GM18909 (cell line): ENCODE data around the gene CDH15.

Experiments
- ATAC-seq: cut with Tn5 transposase; IDR thresholded peaks from one replicate; pipeline ENCODE4 v1.9.1; 2021; ENCODE audit warnings: mild to moderate bottlenecking; ENCODE audit not compliant: unreplicated experiment, poor library complexity

CDH15 gene

DNA sequence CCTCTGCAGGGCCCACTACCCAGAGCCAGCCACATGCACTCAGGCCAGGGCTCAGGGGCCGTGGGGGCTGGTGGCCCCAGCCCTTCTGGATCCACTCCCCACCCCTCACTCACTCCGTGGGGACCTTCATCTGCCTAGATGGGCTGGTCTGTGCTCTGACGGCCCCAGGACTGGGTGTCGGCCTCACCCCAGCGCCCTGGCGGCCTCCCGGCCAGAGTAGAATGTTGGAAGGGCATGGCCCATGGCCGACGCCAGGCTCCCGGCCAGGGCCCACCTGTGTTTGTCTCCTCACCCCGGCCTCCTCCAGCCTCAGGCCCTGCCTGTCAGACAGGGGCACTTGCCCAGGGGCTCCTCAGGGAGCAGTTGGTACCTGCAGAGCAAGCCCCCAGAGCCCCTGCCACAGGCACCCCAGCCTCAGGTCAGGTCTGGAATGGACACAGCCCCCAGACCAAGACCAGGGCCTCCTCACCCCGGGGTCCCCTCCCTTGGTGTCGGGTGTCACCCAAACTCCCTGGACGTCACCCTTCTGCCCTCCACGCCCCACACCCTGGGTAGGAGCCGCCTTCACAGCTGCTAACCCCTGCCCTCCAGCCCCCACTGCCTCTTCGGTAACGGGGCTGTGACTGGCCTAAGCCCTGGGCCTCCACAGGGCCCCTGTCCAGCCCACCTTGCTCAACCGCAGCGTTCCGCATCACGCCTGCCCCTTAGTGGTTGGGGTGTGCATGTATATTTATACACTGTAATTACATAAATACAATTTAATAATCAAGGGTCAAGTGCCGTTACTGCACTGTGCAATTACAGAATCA is 3.0 kb upstream of the CDH15 start:
- ATAC-seq = no peak

DNA sequence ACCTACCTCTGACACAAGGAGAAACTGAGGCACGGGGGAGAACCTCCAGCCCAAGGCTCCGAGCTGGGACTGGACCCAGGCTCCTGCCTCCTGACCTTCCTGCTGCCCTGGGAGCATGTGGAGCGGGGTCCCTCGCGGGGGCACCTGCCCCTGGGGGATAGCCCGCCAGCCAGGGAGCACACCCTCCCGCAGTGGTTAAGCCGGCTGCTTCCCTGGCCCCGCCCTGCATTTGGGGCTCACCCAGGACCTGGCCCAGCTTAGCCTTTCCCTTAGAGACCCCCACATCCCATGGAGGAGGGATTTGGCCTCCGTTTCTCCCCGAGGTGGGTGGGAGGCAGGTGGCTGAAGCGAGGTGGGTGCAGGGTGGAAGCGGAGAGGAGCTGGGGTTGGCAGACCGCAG is 1.8 kb upstream of the CDH15 start:
- ATAC-seq = no peak

DNA sequence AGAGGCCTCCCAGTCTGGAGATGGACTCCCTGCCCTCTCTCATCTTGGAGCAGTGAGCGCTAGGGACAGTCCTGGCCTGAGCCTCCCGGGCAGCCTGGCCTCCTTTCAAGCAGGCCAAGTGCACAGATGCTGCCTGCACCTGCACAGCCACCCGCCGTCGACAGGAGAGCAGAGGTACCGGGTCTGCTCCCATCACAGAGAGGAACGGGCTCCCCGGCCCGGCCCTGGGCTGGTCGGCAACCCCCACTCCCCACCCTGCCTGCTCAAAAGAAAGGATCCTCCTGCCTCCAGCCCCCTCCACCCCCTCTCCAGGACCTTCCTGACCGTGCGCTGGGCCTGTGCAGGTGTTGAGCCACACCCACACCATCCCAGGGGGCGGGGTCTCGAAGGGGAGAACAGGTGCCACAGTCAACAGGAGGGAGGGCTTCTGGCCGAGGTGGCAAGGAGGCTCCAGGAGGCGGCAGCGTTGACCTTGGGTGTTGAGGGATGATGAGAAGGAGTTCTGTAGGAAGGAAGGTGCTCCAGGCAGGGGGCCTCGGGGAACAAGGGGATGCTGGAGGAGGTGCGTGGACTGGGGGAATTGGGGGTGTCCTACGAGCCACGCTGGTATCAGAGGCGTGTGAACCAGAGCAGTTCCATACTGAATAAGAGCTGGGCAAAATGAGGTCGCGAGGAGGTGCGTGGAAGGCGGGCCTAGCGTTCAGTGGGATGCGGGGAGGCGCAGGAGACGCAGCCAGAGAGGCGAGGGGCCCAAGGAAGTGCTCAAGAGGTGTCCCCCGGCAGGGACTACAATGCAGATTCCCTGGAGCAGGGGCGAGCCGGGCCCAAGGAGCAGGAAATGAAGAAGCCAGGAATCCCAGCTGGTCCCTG is 967 bp upstream of the CDH15 start:
- no peak for ATAC-seq

DNA sequence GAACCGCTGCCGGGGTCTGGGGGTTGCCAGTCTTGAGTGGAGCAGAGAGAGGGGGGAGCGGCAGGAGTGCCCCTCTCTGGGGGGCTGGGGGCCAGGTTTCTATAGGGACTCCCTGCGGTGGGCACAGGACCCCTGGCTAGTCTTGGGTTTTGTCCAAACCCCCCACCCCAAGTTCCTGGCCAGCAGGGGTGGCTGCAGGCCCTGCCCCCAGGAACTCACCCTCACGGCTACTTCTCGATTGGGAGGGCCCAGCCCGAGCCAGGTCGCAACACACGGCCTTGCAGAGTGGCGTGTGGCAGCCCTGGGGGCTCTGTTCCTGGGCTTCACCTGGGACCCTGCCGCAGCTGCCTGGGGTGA is 601 bp downstream of the CDH15 start:
- no peak for ATAC-seq

DNA sequence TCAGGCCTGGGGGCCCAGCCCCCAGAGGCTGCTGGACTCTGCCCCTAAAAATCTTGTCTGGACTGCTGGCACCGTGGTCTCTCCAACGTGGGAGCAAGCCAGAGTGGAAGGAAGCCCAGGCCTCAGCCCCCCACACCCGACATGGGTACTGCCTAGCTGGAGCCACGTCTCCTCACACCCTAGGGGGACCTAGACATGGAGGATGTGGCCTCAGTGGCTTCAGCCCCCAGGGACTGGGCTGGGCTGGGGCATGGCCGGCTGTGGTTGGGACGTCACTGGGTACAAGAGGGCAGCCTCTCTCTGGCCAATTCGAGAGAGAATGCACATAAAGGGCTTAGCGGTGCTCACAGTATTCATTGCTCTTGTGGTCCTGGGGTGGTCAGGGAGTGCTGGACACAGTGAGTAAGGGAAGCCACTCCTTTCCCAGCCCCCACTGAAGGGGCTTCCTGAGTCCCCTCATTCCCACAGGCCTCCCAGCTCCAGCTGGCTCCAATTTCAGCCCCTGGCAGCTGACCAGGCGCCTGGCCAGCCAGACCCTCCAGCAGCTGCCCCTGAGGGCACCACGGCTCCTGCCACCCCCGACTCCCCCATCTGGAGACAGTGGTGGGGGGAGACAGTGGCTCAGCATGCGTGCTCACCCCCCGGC is 1.1 kb downstream of the CDH15 start:
- no peak for ATAC-seq

DNA sequence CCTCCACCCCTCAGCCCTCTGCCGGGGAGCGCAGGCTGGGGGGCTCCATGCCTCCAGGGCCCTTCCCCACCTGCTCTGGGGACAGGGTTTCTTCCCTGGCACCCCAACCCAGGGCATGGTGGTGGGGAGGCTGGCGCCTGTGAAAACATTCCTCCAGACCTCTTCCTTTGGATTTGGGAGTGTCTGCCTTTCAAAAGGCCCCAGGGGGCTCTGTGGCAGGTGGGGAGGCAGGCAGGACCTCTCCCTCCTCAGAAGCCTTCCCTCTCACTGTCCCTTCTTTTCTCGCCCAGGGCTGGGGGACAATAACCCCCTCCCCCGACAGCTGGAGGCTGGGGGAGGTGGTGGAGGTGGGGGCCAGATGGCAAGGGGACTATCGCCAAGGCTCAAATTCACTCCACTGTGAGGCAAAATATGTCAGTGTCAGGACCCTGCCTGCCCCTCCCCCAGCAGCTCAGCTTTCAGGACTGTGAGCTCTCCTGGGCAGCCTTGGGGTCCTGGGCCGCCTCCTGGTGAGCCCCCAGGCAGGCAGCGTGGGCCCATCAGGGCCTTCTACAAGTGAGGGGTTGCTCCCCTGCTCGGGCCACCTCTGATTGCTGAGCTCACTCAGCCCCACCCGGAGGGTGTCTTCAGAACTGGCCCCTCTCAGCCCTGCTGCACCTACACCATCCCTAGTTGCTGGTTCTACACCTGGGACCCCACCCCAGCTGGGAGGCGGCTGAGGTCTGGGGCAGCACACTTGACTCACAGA is 1.8 kb downstream of the CDH15 start:
- no peak for ATAC-seq

DNA sequence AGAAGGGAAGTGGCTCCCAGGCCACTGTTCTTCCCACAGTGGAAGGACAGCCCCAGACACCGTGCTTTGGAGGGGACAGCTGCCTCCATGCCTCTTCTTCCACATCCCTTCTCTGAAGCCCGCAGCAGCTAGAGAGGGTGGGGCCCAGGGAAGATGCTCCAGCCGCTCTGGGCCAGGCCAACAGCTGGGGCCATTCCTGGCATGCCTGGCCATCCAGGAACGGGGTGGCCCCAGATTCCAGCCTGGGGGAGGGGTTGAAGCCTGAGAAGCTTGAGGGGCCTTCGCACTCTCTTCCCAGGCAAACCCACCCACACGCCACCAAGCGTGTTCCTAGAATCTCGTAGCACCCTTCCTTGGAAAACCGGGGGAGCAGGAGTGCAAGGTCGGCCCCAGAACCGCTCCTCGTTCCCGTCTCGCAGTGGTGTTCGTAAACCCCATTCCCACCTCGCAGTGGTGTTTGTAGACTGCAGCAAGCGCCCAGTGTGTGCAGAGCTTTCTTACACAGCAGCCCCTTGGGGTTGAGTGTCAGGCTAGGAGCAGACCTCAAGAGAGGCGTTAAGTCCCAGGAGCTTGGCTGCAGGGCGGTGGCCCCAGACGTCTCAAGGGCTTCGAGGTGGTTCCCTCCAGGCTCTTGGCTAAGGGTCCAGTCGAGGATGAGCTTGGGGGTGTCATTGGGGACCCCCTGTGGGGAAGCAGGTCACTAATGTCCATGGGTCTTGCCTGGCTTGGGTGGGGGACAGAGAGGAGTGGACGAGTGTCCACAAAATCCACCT is 2.7 kb downstream of the CDH15 start:
- ATAC-seq = no peak

DNA sequence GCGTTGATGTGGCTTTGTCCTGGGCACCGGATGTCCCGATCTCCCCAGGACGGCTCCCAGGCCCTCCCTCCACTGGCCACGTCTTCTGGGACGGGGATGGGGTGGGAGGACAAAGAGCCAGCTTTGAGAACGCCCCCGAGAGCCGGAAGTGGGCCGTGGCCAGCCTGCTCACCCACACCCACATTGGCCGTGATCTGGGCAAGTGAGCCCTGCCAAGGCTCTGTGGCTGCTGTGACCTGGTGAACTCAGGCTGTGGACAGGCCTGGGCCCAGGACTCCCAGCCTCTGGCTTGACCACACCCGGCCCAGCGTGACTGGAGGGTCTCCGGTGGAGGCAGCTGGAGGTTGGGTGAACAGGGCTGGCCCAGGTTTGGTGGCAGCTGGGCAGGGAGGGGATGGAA is 3.3 kb downstream of the CDH15 start:
- no peak for ATAC-seq

DNA sequence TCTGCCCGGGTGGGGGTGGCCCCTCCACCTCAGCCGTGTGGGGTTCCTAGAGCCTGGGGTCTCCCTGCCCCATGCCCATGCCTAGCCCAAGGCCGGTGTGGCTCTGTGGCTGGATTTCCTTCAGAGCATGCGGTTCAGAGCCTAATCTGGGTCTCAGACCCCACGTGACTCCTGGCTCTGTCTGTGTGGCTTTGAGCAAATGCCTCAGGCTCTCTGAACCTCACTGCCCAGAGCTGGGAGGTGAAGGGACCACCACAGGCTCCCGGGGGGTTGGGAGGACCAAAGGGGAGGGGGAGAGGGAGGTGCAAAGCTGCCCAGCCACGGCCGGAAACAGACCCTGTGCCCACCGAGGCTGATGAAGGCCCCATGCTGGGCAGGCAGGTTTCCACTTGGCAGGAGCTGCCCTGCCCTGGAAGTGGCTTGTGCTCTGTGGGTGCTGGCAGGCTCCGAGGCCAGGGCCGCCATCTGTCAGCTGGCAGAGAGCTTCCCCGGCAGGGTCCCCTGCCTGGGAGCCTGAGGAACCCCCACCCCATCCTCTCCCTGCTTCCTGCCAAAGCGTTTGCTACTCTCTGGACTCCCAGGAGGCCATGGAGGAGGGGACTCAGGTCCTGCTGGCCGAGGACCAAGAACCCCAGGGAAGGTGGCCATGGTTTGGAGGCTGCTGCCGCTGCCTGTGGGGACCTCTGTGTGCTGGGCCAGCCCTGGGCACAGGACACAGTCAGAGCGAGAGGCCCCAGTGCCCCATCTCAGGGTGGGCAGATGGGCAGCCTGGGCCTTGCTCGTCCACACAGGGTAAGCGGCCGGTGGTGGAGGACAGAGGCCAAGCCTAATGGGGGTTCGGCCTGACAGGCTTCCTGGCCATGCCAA is 4.0 kb downstream of the CDH15 start:
- ATAC-seq = no peak

DNA sequence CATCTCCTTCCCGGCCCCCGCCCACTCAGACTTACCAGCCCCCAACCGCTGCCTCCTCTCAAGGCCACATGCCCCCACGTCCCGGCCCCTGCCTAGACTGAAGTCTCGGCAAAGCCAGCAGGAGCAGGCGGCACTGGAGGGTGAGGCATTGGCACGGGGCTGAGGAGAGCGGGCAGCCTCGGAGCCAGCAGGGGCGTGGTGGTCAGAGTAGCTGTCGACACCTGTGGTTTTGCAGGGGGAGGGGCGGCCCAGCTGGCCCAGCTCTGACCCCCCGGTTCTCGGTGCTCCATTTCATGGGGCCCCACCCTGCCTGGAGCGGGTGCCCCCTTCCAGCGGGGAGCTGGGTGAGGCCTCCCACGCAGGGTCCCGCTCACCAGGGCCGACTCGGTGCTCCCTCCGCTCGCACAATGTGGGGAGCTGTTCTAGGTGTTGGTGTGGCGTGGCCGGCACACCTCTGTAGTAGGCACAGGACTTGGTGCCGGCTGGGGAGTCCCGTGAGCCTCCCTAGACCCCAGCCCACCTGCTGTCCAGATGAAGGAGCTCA is 4.7 kb downstream of the CDH15 start:
- no peak for ATAC-seq

DNA sequence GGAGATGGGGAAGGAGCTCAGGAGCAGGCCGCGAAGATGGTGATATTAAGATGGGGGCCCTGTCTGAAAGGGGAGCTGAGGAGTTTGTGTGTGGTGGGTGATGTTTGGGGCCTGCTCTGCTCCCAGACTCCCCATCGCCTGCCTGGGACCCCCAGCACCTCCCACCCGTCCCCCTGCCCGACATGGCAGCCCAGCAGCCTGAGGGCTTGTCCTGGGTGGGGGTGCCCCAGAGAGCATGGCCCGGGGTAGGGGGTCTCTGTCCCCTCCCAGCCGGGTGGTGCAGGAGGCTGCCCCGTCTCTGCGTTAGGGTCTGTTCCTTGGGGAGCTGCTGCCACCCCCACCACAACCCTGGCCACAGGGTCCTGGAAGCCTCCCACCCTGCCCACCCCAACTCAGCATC is 5.2 kb downstream of the CDH15 start:
- no peak for ATAC-seq

DNA sequence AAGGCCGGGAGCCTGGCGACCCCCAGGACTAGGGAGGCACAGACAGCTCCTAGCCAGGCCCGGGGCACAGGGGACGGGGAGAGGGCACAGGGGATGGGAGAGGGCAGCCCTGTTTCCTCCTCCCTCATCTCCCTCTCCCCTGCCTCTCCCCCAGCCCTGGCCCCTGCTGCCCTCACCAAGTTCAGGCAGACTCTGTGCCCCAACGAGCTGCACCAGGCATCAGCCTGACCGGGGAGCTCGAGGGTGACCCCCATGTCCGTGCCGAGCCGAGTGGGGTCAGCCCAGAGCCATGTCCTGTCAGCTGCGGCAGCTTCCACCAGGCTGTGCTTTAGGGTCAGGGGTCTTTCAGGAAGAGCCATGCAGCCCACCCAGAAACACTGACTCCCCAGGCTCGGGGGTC is 6.0 kb downstream of the CDH15 start:
- ATAC-seq = no peak

DNA sequence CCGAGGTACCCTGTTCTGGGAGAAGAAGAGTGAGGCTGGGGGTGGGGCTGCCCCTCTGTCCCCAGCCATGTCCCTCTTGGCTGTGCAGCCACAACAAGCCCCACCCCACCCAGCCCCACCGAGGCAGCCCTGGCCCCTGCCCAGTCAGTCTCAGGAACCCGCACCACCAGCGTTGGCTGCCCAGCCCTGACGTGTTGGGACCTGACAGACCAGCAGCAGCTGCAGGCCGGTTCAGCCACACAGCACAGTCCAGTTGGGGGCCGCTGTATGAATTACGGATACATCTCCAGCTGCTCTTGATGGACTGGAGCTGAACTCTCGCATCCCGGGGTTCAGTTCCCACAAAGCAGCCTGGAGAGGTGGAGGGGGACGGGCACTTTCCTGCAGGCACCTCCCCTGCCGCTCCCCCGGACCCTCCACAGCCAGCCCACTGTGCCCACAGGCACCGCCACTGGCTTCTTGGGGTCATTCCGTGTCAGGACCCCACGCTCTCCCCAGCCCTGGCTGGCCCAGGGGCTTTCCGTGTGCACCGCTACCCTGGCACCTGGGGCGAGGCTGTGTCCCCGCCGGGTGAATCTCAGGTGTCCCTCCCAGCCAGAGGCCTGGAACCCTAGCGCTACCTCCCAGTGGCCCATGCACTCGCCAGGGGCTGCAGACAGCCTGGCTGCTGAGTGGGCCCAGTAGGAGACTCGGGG is 7.1 kb downstream of the CDH15 start:
- no peak for ATAC-seq

DNA sequence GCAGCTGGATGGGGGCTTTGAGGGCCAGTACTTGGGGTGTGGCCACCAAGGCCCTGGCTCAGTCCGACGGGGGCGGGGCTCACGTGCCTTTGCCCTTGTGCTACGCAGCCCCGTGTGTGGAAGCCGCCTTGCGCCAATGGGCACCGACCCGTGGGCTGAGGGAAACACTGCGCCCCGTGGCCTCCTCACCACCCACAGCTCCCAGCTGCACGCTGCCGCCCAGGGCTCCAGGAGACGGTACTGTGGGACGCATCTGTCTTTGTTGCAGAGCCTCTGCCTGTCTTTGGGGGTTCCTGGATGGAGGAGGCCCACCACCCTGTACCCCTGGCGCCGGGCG is 7.6 kb downstream of the CDH15 start:
- ATAC-seq = no peak

DNA sequence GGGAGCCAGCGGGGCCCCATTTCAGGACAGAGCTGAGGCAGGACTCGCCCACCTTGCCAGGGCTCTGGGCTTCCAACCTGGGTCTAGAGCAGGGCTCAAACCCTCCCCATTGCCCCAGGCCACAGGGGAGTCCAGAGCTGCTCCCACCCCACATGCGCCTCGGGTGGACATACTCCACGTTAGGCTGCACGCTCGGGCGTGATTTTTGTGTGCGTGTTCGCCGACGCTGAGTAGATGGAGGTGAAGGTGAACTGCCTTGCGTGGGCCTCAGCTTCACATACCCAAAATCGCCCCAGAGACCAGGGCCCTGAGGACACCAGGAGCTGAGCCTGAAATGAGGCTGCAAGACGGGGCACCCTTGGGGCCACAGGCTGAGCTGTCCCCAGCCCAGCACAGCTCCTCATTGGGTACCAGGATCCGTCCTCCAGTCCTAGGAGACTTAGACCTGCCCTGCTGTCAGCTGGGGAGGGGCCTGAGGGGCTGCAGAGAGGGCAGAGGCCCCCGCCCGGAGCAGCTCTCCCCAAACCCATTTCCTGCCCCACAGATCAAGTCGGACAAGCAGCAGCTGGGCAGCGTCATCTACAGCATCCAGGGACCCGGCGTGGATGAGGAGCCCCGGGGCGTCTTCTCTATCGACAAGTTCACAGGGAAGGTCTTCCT is 8.2 kb downstream of the CDH15 start:
- no peak for ATAC-seq

DNA sequence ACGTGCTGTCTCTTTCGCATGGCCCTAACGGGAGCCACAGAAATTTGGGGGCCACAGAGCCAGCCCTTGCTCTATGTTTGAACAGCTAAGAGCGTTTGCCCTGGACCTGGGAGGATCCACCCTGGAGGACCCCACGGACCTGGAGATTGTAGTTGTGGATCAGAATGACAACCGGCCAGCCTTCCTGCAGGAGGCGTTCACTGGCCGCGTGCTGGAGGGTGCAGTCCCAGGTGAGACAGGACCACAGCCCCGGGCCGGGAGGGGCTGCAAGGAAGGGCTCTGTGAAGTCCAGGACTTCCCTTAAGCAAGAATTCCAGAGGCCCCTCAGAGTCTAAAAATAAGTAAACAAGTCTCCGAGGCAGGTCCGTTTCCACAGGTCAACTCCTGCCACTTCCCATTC is 11.9 kb downstream of the CDH15 start:
- no peak for ATAC-seq

DNA sequence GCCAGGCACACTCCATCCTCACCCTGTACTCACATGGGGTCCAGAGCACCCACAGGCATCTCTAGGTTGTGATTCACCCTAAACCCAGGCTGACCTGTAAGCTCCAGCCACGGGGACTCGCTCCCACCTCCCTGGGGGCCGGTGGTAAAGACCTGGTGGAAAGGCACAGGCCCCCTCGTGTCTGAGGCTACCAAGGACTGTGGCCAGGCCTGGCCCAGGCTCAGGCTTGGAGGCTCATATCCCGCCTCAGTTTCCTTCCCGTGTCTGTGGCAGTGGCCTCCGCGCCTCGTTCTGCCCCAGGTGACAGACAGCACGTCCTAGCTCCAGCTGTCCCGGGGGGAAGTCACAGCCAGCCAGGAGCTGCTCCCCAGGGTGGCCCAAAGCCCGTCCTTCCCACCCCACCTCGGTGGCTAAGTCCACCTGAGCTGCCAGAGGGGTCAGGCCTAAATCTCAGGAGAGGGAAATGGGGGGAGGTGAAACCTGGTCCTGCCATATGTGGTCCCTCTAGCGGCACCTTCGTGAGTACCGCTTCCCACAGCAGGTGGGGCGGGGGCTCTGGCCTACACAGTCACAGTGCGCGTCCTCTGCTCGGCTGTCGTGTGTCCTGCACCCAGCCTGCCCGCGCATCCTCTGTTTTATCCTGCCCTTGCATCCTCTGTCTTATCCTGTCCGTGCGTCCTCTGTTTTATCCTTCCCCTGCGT is 12.6 kb downstream of the CDH15 start:
- ATAC-seq = no peak
